ENCODE results near the gene MARCHF10. TPM values are rescaled to one million over a fixed set of nuclear protein-coding genes. Genes with fewer than 3 reads are reported as not detected.
"Not testable (repeated sequence)": the region's sequence is repeated elsewhere in the genome, so short reads cannot be mapped to it uniquely, and the experiment has no call there.

MARCHF10 gene
- total RNA-seq: under 1 TPM; 0.08 to 0.14 TPM

DNA sequence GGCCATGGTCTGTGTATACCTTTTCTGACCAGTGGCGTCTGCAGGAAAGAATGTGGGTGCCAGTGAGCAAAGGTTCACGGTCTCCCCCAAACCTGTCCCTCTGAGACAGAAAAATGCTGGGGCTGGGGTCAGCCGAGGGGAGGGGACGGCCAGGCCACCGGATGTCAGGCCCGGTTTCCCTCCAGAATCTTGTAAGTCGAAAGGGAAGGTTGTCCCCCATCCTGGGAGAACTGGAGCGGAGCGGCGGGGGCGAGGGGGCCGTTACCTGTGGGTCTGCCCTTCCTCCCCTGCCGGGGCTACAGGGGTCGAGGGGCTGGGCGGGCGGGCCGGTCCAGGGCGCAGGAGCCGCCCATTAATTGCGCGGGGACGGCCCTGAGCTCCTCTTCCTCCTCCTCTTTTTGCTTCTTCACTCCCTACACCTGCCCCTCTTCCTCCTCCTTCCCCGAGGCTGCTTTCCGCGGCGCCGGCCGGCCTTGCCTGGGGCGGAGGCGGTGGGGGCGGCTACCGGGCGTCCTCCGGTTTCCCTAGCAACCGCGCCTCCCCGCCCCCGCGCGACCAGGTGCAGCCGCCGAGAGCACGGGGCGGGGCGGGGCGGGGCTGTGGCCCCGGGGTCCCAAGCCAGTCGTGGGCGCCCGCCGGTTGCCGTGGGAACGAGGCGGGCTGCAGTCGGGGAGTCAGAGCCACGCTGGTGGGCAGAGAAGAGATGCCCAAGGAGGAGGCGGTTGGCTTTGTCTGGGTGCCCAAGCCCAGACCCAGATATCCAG lies at the start of gene MARCHF10:
Gene MARCHF10, minus strand, starts transcription at position 503 of the 764 bp plus-strand sequence. CDS start 6,579 bp downstream, outside the sequence.
- DNase-seq: peak; percentile 43

DNA sequence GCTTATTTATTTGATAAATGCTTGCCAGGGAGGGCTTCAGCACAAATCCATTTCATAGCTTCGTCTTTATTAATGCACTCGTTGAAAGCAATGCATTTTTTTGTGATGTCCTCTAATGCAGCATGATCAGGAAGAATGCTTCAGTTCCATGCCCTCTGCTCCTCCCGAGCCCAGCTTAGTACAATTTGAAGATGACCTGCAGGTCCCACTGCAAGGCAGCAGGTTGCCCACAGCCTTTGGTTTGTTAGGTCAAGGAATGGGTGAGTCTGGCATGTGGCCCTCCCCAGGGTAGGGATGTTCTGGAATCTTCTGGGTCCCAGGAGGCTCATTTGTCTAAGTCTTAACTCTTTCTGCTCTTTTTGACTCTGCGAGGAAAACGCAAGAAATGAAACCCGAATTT lies 49.4 kb upstream of the MARCHF10 start:
- Mint-ChIP-seq H3K4me1 (no peaks in the 10 kb centered on the region), H3K27ac (no peak overlapping the region), H3K9me3 (no peaks in the 10 kb centered on the region), H3K4me3 (no peak overlapping the region), H3K27me3 (peaks cover 9% of the 10 kb centered on the region), H3K36me3 (no peaks in the 10 kb centered on the region)
- POLR2A ChIA-PET: no interaction called here
- DNase-seq (no peak), ATAC-seq (ENCODE audit: low read depth) (no peak)

More for the DNA sequence above, at the start of gene MARCHF10:
- Mint-ChIP-seq H3K27ac (no peak within 1 kb of the TSS), H3K27me3 (peaks cover 51% of the 10 kb centered on the region), H3K36me3 (no peaks in the 10 kb centered on the region), H3K4me3 (no peak within 1 kb of the TSS), H3K4me1 (no peaks in the 10 kb centered on the region), H3K9me3 (no peaks in the 10 kb centered on the region)
- peak; percentile 22 for ATAC-seq (ENCODE audit: low read depth)
- POLR2A ChIA-PET: no interaction called here

- H3K4me3 Mint-ChIP-seq: no peak overlapping the region
- no peaks in the 10 kb centered on the region for H3K9me3 Mint-ChIP-seq
- H3K4me1 Mint-ChIP-seq: no peaks in the 10 kb centered on the region
- H3K27ac Mint-ChIP-seq: no peak overlapping the region
- DNase-seq (no peak), ATAC-seq (ENCODE audit: low read depth) (no peak)
- POLR2A ChIA-PET: no interaction called here
- H3K36me3 Mint-ChIP-seq: no peaks in the 10 kb centered on the region
- peaks cover 9% of the 10 kb centered on the region for H3K27me3 Mint-ChIP-seq
Measured at GRCh38 chr17:62856594-62856993, 48.5 kb upstream of the MARCHF10 start.

- H3K27ac Mint-ChIP-seq: no peak overlapping the region
- POLR2A ChIA-PET: no interaction called here
- no peaks in the 10 kb centered on the region for H3K36me3 Mint-ChIP-seq
- ATAC-seq (ENCODE audit: low read depth) (no peak), DNase-seq (no peak)
- peaks cover 9% of the 10 kb centered on the region for H3K27me3 Mint-ChIP-seq
- H3K4me1 Mint-ChIP-seq: no peaks in the 10 kb centered on the region
- H3K4me3 Mint-ChIP-seq: no peak overlapping the region
- no peaks in the 10 kb centered on the region for H3K9me3 Mint-ChIP-seq
Measured at GRCh38 chr17:62855156-62855555, 47.0 kb upstream of the MARCHF10 start.

DNA sequence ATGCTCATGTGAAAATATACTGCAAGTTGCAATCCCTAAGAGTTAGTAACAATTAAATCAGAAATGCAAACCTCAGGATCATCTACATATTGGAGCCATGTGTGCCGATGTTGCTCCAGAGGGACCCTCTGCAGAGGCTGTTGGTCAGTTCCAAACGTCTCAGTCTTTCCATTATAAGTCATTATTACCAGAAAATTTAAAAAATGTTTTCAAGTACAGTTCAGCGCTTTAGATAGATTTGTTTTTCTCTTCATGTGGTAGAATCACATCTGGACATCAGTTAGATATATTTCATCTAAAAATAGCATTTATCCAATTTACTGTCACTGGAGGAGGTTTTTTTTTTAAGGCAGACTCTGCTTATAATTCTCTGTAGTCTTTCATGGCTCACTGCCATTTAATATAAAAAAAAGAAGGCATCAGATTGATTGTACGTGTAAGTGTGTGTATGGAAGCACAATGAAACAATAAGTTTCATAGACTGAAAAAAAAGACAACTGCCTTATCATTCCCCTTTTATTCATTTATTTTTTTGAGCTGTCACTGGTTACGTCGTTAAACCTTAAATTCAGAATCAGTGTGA lies 46.1 kb upstream of the MARCHF10 start:
- Mint-ChIP-seq H3K27ac (no peak overlapping the region), H3K4me3 (no peak overlapping the region), H3K9me3 (no peaks in the 10 kb centered on the region), H3K27me3 (peaks cover 9% of the 10 kb centered on the region), H3K4me1 (no peaks in the 10 kb centered on the region), H3K36me3 (no peaks in the 10 kb centered on the region)
- POLR2A ChIA-PET: no interaction called here
- DNase-seq: no peak
- ATAC-seq (ENCODE audit: low read depth): no peak

- ATAC-seq (ENCODE audit: low read depth) (no peak), DNase-seq (no peak)
- H3K36me3 Mint-ChIP-seq: no peaks in the 10 kb centered on the region
- H3K27me3 Mint-ChIP-seq: peaks cover 9% of the 10 kb centered on the region
- POLR2A ChIA-PET: no interaction called here
- no peaks in the 10 kb centered on the region for H3K9me3 Mint-ChIP-seq
- no peak overlapping the region for H3K27ac Mint-ChIP-seq
- H3K4me3 Mint-ChIP-seq: no peak overlapping the region
- H3K4me1 Mint-ChIP-seq: no peaks in the 10 kb centered on the region
Measured at GRCh38 chr17:62852195-62852594, 44.1 kb upstream of the MARCHF10 start.

GRCh38 chr17:62849591-62850415 lies 41.7 kb upstream of the MARCHF10 start:
- POLR2A ChIA-PET; H3K27me3 Mint-ChIP-seq; H3K9me3 Mint-ChIP-seq; H3K4me1 Mint-ChIP-seq; ATAC-seq (ENCODE audit: low read depth); H3K4me3 Mint-ChIP-seq; DNase-seq; H3K27ac Mint-ChIP-seq; H3K36me3 Mint-ChIP-seq: not testable (repeated sequence)

GRCh38 chr17:62848334-62848733 lies 40.2 kb upstream of the MARCHF10 start:
- POLR2A ChIA-PET: no interaction called here
- Mint-ChIP-seq H3K4me3 (no peak overlapping the region), H3K4me1 (no peaks in the 10 kb centered on the region), H3K27ac (no peak overlapping the region), H3K9me3 (no peaks in the 10 kb centered on the region), H3K36me3 (no peaks in the 10 kb centered on the region), H3K27me3 (peaks cover 2% of the 10 kb centered on the region)
- DNase-seq (no peak), ATAC-seq (ENCODE audit: low read depth) (no peak)

- DNase-seq (no peak), ATAC-seq (ENCODE audit: low read depth) (no peak)
- Mint-ChIP-seq H3K27ac (no peak overlapping the region), H3K36me3 (no peaks in the 10 kb centered on the region), H3K27me3 (peaks cover 3% of the 10 kb centered on the region), H3K4me1 (no peaks in the 10 kb centered on the region), H3K4me3 (no peak overlapping the region), H3K9me3 (no peaks in the 10 kb centered on the region)
- POLR2A ChIA-PET: no interaction called here
Measured at GRCh38 chr17:62847426-62847825, 39.3 kb upstream of the MARCHF10 start.

DNA sequence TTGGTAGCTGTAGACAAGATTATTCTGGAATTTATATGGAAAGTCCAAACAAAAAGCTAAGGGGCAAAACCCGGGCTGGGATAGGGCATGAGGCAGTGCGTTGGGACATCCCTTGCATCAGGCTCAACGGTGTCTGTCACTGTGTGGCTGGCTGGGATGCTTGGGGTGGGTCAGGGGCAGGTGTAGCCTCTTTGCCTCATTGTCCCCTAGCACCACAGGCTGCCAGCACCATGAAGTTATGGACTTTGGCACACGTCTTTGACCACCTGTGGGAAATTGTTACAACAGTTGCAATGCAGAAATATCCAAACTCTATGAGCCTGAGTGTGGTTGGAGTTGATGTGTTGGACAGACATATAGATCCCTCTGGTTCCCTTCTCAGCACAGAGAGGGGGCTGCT lies 32.8 kb upstream of the MARCHF10 start:
- H3K4me3 Mint-ChIP-seq: no peak overlapping the region
- no peak for ATAC-seq (ENCODE audit: low read depth)
- no peaks in the 10 kb centered on the region for H3K4me1 Mint-ChIP-seq
- H3K36me3 Mint-ChIP-seq: no peaks in the 10 kb centered on the region
- POLR2A ChIA-PET: no interaction called here
- H3K27me3 Mint-ChIP-seq: peaks cover 19% of the 10 kb centered on the region
- H3K9me3 Mint-ChIP-seq: peaks cover 2% of the 10 kb centered on the region
- H3K27ac Mint-ChIP-seq: no peak overlapping the region
- no peak for DNase-seq

- H3K27ac Mint-ChIP-seq; ATAC-seq (ENCODE audit: low read depth); H3K27me3 Mint-ChIP-seq; DNase-seq; H3K36me3 Mint-ChIP-seq; H3K4me1 Mint-ChIP-seq; H3K9me3 Mint-ChIP-seq; POLR2A ChIA-PET; H3K4me3 Mint-ChIP-seq: not testable (repeated sequence)
Measured at GRCh38 chr17:62833816-62834215, 25.7 kb upstream of the MARCHF10 start.

- Mint-ChIP-seq H3K27ac (no peak overlapping the region), H3K4me1 (peaks cover 3% of the 10 kb centered on the region), H3K36me3 (no peaks in the 10 kb centered on the region), H3K9me3 (peaks cover 2% of the 10 kb centered on the region), H3K27me3 (peaks cover 1% of the 10 kb centered on the region), H3K4me3 (no peak overlapping the region)
- POLR2A ChIA-PET: no interaction called here
- ATAC-seq (ENCODE audit: low read depth) (no peak), DNase-seq (no peak)
Measured at GRCh38 chr17:62832405-62832804, 24.3 kb upstream of the MARCHF10 start.

DNA sequence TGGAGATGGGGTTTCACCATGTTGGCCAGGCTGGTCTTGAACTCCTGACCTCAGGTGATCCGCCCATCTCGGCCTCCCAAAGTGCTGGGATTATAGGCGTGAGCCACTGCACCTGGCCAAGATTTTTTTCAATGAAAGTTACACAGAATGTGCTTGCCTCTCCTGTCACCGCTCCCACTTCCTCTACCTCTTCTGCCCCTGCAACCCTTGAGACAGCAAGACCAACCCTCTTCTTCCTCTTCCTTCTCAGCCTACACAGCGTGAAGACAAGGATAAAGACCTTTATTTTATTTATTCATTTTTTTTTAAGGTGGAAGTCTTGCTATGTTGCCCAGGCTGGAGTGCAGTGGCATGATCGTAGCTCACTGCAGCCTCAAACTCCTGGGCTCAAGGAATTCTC lies 23.0 kb upstream of the MARCHF10 start:
- POLR2A ChIA-PET; H3K27ac Mint-ChIP-seq; DNase-seq; ATAC-seq (ENCODE audit: low read depth); H3K4me3 Mint-ChIP-seq; H3K27me3 Mint-ChIP-seq; H3K4me1 Mint-ChIP-seq; H3K9me3 Mint-ChIP-seq; H3K36me3 Mint-ChIP-seq: not testable (repeated sequence)

All from activated naive CD8-positive, alpha-beta T cell treated with anti-CD3 and anti-CD28 coated beads, Interleukin-2, amount 10 ng/mL, durations not matched to agents 7 days and 5 days (primary cell).